Inferior parietal cortex (tissue), 1 donor: ENCODE results near the gene SPHK2.
"Not testable (repeated sequence)": the region's sequence is repeated elsewhere in the genome, so short reads cannot be mapped to it uniquely, and the experiment has no call there.

Experiments used
- DNase-seq: peaks from one replicate; pipeline ENCODE4 v3.0.0-alpha.2; 2016; ENCODE audit errors: extremely low spot score

Gene SPHK2

GRCh38 chr19:48660852-48661710 lies 41.8 kb downstream of the SPHK2 start:
- peak; percentile 88 for DNase-seq

DNA sequence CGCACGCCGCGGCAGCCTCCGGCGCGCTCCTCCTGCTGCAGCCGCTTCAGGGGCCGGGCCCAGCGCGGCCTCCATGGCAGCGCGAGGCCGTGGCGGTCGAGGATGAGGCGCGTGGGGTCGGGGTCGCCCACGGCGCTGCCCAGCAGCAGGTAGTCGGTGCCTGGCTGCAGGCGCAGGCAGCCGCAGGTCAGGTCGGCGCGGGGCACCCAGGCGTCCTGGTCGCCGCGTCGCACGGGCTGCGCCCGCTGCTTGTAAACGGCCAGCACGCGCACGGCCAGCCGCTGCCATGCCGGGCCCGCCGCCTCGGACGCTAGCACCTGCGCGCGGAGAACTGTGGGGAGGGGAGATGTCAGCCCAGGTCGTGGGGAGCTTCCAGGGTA lies 42.4 kb downstream of the SPHK2 start:
- DNase-seq, result no peak

GRCh38 chr19:48663667-48664066 lies 44.4 kb downstream of the SPHK2 start:
- DNase-seq, result no peak

GRCh38 chr19:48664476-48664875 lies 45.2 kb downstream of the SPHK2 start:
- no peak for DNase-seq

DNA sequence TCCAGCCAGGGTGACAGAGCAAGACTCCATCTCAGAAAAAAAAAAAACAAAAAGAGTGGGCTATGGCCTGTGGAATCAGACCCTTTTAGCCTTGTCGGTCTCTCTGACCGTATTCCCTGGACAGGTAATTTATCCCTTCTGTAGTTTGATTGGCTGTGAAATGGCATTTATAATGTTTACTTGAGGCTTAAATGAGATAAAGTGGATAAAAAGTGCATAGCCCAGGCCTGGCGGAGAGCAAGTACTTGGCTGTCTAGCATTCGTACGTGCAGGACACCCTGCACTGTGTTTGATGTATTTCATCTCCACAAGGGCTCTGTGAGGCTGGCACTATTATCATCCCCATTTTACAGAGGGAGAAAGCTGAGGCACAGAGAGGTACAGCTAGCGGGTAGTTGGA lies 46.5 kb downstream of the SPHK2 start:
- no peak for DNase-seq

DNA sequence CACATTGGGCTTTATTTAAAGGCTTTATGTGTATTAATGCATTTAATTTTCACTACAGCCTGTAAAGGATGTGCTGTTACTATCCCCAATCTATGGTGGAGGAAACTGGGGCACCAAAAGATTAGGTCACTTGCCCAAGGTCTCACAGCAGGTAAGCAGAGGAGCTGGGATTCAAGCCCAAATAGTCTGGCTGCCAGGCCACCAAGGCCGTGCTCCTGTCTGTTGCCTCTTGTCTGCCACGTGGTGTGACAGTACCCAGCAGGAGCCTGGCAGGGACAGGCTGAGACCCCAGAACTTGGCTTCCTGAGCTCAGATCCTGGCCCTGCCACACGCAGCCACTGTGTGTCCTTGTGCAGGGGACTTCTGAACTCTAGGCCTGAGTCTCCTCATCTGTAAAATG lies 49.0 kb downstream of the SPHK2 start:
- no peak for DNase-seq

GRCh38 chr19:48668761-48669160 lies 49.5 kb downstream of the SPHK2 start:
- DNase-seq, result no peak

- DNase-seq, result no peak
Observed at GRCh38 chr19:48669903-48670668, 50.8 kb downstream of the SPHK2 start.

DNA sequence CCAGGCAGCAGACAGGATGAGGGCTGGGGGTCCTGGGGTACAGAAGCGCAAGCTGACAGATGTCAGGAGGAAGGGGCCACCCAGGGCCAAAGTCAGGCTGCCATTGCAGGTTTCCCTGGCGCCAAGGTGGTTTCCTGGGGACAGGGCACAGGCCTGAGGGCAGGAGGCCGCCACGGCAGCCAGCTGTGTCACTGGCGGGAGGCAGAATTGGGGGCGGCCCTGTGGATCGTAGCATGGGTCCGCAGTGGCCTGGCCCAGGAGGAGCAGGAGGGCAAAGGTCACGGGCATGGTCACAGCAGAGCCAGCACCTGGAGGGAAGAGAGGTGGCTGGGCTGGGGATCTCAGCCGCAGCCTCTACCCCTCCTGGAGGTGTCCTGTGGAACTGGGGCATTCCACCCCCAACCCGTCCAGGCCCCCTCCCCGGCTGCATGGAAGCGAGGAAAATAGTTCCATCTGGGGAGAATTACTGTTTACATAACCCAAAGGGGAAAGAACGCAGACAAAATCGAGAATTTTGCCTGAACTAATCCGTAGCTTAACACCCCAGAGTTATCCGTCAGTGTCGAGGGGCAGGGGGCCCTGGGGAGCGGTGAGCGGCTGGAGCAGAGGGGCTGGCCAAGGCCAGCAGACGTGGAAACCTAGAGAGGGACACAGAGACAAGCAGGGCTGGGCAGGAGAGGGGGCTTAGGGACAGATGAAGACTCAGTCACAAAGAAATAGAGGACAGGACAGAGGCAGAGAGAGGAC lies 51.6 kb downstream of the SPHK2 start:
- DNase-seq, result no peak

DNA sequence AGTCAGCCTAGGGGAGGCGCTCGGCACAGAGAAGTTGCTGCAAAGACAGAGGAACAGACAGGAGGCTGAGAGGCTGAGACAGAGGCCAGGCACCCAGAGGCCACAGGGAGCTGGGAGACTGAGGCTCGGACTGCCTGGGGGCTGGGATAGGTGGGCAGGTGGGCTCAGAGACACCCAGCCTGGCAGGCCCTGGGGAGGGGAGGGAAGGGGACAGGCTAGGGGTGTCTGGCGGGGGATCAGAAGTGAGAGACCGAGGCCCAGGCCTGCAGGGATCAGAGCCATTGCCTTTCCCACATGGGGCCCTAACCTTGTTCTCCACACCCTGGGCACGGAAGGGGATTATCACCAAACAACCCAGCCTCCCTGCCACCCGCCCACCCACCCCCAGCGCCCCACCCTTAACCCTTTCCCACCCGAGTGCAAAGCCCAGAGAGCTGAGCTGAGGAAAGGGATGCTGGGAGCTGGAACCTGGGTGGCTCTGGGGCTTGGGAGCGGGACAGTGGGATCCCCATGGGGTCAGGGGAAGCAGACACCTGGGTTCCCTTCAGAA lies 52.2 kb downstream of the SPHK2 start:
- no peak for DNase-seq

DNA sequence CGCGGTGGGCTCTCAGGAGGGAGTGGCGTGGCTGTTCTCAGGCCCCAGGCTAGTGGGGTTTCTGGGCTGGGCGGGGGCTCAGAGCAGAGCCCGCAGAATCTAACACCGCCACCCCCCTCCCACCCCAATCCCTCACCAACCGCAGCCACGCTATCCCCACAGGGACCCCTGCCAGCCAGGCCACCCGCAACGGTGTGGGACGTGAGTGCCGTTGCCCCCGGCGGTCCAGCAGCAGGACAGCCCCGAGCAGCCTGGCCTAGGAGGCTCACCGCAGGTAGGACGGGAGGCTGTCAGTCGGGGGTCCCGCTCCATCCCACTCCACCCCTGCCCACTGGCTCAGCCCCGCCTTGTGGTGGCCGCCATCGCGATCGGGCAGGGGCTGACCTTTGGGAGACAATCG lies 53.7 kb downstream of the SPHK2 start, which contains the start of gene NTN5:
Gene NTN5, minus strand, starts transcription at position 24 of the 400 bp plus-strand sequence. CDS start 2,031 bp downstream, outside the sequence.
- DNase-seq, result no peak

GRCh38 chr19:48673436-48674100 lies 54.3 kb downstream of the SPHK2 start:
- DNase-seq, result no peak

GRCh38 chr19:48674216-48674809 lies 55.0 kb downstream of the SPHK2 start:
- DNase-seq, result no peak

DNA sequence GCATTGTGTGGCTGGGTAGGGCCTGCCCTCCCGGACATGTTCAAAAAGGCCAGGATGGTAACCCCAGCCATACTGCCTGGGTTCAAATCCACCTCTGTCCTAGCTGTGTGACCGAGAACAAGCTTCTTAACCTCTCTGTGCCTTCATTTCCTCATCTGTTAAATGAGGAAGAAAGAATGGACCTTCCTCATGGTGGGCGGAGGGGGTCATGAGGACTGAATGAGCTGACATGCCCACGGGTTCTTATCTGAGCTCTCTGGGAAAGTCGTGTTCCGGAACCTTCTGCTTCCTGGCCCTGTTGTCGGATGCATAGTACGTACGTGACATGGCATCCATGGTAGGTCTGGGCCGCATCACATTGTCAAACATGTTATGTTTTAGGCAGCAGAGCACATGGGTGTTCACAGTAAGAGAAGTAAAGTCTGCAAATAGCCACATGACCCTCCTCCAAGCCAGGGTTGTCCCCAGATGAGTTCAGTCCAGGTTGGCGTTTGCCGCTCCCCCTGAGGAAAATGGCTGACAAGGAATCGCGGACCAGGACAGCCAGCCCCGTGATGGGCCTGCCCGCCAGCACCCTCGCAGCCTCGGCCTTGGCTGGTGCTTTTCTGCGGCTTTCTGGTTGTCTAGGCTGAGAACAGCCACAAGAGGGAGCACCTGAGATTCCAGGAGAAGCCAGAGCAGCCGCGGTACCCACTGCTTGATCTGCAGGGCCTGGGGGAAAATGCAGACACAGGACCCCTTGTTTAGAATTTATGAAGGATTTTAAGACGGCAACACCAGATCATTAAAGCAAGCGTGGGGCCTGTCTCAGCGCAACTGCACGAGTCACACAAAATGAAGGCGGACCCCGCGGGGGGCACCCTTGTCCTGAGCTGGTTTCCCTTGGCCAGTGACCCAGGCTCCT lies 55.9 kb downstream of the SPHK2 start:
- peak; percentile 93 for DNase-seq

GRCh38 chr19:48676487-48676886 lies 57.2 kb downstream of the SPHK2 start:
- no peak for DNase-seq

DNA sequence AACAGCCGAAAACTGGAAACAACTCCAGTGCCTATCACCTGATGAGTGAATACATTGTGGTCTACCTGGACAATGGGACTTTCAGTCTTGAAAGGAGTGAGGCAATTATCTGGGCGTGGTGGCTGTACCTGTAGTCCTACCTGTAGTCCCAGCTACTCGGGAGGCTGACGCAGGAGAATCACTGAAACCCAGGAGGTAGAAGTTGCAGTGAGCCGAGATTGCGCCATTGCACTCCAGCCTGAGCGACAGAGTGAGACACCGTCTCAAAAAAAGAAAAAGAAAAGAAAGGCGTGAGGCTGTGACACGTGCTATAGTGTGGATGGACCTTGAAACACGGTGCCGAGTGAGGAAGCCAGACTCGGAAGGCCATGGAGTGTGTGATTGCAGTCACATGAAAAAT lies 57.6 kb downstream of the SPHK2 start:
- DNase-seq, result no peak

DNA sequence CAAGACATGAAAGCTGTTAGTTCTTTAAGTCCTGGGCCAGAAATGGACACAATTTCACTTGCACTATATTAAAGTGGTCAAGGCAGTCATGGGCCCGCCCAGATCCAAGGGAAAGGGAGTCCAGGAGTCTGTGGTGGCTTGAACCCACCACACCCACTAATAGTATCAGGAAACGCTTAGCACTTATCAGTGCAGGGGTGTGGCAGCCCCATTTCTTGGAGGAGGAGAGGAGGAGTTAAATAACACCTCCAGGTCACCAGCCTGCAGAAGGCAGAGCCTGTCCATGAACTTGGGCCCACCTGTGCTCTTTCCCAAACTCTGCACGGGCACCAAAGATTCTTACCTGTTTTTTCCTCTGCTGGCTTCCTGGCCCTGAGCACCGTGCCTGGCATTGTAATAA lies 58.9 kb downstream of the SPHK2 start:
- no peak for DNase-seq

DNA sequence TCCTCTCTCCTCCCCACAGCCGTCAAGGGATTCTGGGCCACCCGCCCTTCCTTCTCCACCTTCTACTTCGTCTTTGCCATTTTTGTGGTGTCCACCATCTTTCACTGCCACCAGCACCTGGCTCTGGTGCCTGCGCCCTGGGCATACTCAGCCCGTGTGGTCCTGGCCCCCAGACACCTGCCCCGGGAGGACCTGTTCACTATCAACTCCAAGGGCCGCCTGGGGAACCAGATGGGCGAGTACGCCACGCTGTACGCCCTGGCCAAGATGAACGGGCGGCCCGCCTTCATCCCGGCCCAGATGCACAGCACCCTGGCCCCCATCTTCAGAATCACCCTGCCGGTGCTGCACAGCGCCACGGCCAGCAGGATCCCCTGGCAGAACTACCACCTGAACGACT lies 60.7 kb downstream of the SPHK2 start:
- not testable (repeated sequence) for DNase-seq
